Measurements from ENCODE around the gene CCDC60.

- TF ChIP-seq FOXM1 (IDR thresholded peaks at IDR 0.05; ENCODE audit: borderline replicate concordance) (no peak), FOXK2 (IDR thresholded peaks at IDR 0.05) (no peak), SP1 (IDR thresholded peaks at IDR 0.05) (no peak), TARDBP (IDR thresholded peaks at IDR 0.05) (no peak), NFRKB (IDR thresholded peaks at IDR 0.05) (no peak)
These were observed 64.8 kb downstream of the CCDC60 start for GRCh38 chr12:119399301-119399700.
